A673 (cell line): ENCODE data around the gene CALCOCO2. TPM values are rescaled to one million over a fixed set of nuclear protein-coding genes. Genes with fewer than 3 reads are reported as not detected.
"Not testable (repeated sequence)": the region's sequence is repeated elsewhere in the genome, so short reads cannot be mapped to it uniquely, and the experiment has no call there.

Experiments
- BruUV-seq: library from RNA; stranded (reverse); fragments of 400-500 nt; replicated peaks from 2 replicates; lab custom pipeline; 2021; lab: Mats Ljungman, UMichigan
- CTCF ChIA-PET: fragments of 300-600 bp; sonication (Branson Sonifier 250); formaldehyde crosslinking; loops from one replicate; lab custom pipeline; 2022; ENCODE audit warnings: antibody characterized with exemption; lab: Charles Lee
- POLR2A ChIA-PET: fragments of 300-600 bp; sonication (Branson Sonifier 250); formaldehyde crosslinking; loops from one replicate; lab custom pipeline; 2022; ENCODE audit warnings: antibody characterized with exemption; ENCODE audit not compliant: low non-redundant PET; lab: Charles Lee
- DNase-seq: peaks from one replicate; pipeline ENCODE4 v3.0.0-alpha.2; 2015; ENCODE audit warnings: low spot score
- H3K27ac ChIP-seq: fragments of 200-600 bp; sonication (generic); 2 replicates; pipeline ENCODE4 v1.5.1; 2016; ENCODE audit warnings: mixed run types, low read depth, mild to moderate bottlenecking, mixed read lengths, antibody characterized with exemption, low read length; ENCODE audit not compliant: poor library complexity, severe bottlenecking
- H3K27me3 ChIP-seq: fragments of 200-600 bp; sonication (generic); replicated peaks from 2 replicates; pipeline ENCODE4 v1.6.1; 2017; ENCODE audit warnings: mixed run types, low read depth, mild to moderate bottlenecking, mixed read lengths, antibody characterized with exemption, low read length; ENCODE audit not compliant: insufficient read depth, poor library complexity
- H3K36me3 ChIP-seq: fragments of 200-600 bp; sonication (generic); 2 replicates; pipeline ENCODE4 v1.6.1; 2016; ENCODE audit warnings: mixed run types, mild to moderate bottlenecking, mixed read lengths, antibody characterized with exemption, low read length; ENCODE audit not compliant: insufficient read depth, poor library complexity, severe bottlenecking
- H3K4me1 ChIP-seq: fragments of 200-600 bp; sonication (generic); 2 replicates; pipeline ENCODE4 v1.6.1; 2017; ENCODE audit warnings: mixed run types, mild to moderate bottlenecking, mixed read lengths, antibody characterized with exemption, low read length; ENCODE audit not compliant: insufficient read depth, poor library complexity, severe bottlenecking
- H3K4me3 ChIP-seq: fragments of 200-600 bp; sonication (generic); 2 replicates; pipeline ENCODE4 v1.5.1; 2016; ENCODE audit warnings: low read depth, mixed run types, mild to moderate bottlenecking, mixed read lengths, low read length; ENCODE audit not compliant: poor library complexity, severe bottlenecking
- H3K9me3 ChIP-seq: fragments of 200-600 bp; sonication (generic); 2 replicates; pipeline ENCODE4 v1.6.1; 2016; ENCODE audit warnings: mixed run types, low read depth, mild to moderate bottlenecking, mixed read lengths, antibody characterized with exemption, low read length; ENCODE audit not compliant: poor library complexity, severe bottlenecking
- CTCF ChIP-seq: fragments of 300-800, 200-600 bp; sonication (generic); conservative IDR thresholded peaks from 2 replicates; pipeline ENCODE4 v1.5.1; 2017; ENCODE audit warnings: low read depth, mild to moderate bottlenecking, antibody characterized with exemption, low read length, moderate library complexity, mixed read lengths
- EZH2 ChIP-seq: fragments of 200-600 bp; sonication (generic); IDR thresholded peaks from 2 replicates; pipeline ENCODE4 v1.6.1; 2017; ENCODE audit warnings: borderline replicate concordance, low read depth, mild to moderate bottlenecking, mixed read lengths, antibody characterized with exemption, low read length; ENCODE audit not compliant: poor library complexity, severe bottlenecking
- intact Hi-C: fragments of 100-400 bp; cut with micrococcal nuclease; formaldehyde crosslinking; loops from one replicate; pipeline ENCODE4 v1.10.0; 2022; ENCODE audit not compliant: unreplicated experiment
- total RNA-seq: library from RNA; stranded (reverse); gene quantifications from 2 replicates; pipeline ENCODE4 v1.2.3, GENCODE V29; 2021

CALCOCO2 gene
- total RNA-seq, 1 experiment from 2014 or later, result 88.4 TPM

GRCh38 chr17:48819466-48819865, 11.4 kb upstream of the CALCOCO2 start:
- no peaks in the 10 kb centered on the region for H3K36me3 ChIP-seq
- no peak overlapping the region for H3K4me3 ChIP-seq
- no peaks in the 10 kb centered on the region for H3K27me3 ChIP-seq
- ChIA-PET CTCF (no interaction called here), POLR2A (no interaction called here)
- intact Hi-C loops, result loop anchor here (10.0 kb wide), 1 partner anchor 215 kb away; no protein-coding TSS in a partner anchor
- peaks cover 13% of the 10 kb centered on the region for H3K4me1 ChIP-seq
- DNase-seq, result no peak
- TF ChIP-seq EZH2, result no peak
- TF ChIP-seq CTCF, result no peak
- H3K27ac ChIP-seq, result no peak overlapping the region
- no peaks in the 10 kb centered on the region for H3K9me3 ChIP-seq
- no TSS peak for BruUV-seq

- not testable (repeated sequence) for H3K36me3 ChIP-seq
These were observed 9.9 kb upstream of the CALCOCO2 start for GRCh38 chr17:48820936-48821335.

GRCh38 chr17:48825446-48826381, 5.1 kb upstream of the CALCOCO2 start:
- no peak overlapping the region for H3K27ac ChIP-seq
- no TSS peak for BruUV-seq
- POLR2A ChIA-PET, result no interaction called here

More at GRCh38 chr17:48820936-48821335, 9.9 kb upstream of the CALCOCO2 start:
- CTCF ChIA-PET, H3K9me3 ChIP-seq, DNase-seq, intact Hi-C loops, H3K4me3 ChIP-seq, H3K27me3 ChIP-seq, BruUV-seq, H3K27ac ChIP-seq: not testable (repeated sequence)
- POLR2A ChIA-PET, result interaction anchor here (0.5 kb wide), 1 partner anchor 1167 kb away, joined by 6 read pairs; no protein-coding TSS in a partner anchor
- H3K4me1 ChIP-seq, result peaks cover 13% of the 10 kb centered on the region

More at GRCh38 chr17:48825446-48826381, 5.1 kb upstream of the CALCOCO2 start:
- no peak for TF ChIP-seq CTCF
- no peak for TF ChIP-seq EZH2
- Histone ChIP-seq H3K4me1 (no peaks in the 10 kb centered on the region), H3K36me3 (no peaks in the 10 kb centered on the region), H3K9me3 (no peaks in the 10 kb centered on the region), H3K4me3 (no peak overlapping the region), H3K27me3 (no peaks in the 10 kb centered on the region)
- no peak for DNase-seq
- CTCF ChIA-PET, result interaction anchor here (1.4 kb wide), 1 partner anchor 52 kb away, joined by 5 read pairs; no protein-coding TSS in a partner anchor
- intact Hi-C loops, result no loop called here
